ENCODE measurements around the gene RUSF1. TPM values are rescaled to one million over a fixed set of nuclear protein-coding genes. Genes with fewer than 3 reads are reported as not detected.
A peak's percentile ranks its signal among the peaks of the same experiment; 100 is the strongest.

Gene RUSF1
- total and polyA plus RNA-seq, 9 of the 15 experiments (the other 6 are each of a cell fraction or from before 2014, with no cell fraction given): 0.80 to 52.8 (median 27.6) TPM

DNA sequence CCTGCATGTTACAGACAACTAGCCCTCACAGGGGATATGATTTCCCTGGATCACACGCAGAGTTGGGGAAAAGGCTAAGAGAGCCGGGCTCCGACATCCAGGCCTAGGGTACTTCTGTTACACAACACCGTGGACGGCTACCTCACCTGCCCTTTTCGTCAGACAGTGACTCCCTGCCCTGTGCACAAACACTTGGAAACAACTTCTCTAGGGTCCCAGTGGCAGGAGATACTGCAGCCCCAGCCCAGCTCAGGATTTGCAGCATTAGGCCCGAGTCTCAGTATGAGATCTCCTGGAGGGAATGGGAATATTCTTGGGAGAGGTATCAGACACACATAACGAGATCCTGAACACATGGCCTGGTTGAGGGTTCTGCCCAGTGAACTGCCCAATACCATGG, 8.3 kb downstream of the RUSF1 start:
- H3K27ac ChIP-seq (ENCODE audit: extremely low read depth, low read depth, low read length): no peak overlapping the region
- 0 out of 4 replicates have a peak overlapping the region, but pooled peaks of 1 of the 2 experiments have one; percentile 23 for H3K9ac ChIP-seq (ENCODE audit: insufficient read depth in 1 of 2, low read depth in 2 of 2, low read length in 2 of 2)
- no peak for ATAC-seq
- no peak for DNase-seq (ENCODE audit: extremely low read depth in 1 of 4, low spot score in 3 of 4)
- FAIRE-seq: no peak
- TF ChIP-seq NFRKB (IDR thresholded peaks at IDR 0.05; ENCODE audit: low read depth): no peak
- TF ChIP-seq HDAC3 (IDR thresholded peaks at IDR 0.05; ENCODE audit: borderline replicate concordance, partially characterized antibody): no peak
- TF ChIP-seq ATF7 (IDR thresholded peaks at IDR 0.05): no peak
- TF ChIP-seq, protein P1, sequence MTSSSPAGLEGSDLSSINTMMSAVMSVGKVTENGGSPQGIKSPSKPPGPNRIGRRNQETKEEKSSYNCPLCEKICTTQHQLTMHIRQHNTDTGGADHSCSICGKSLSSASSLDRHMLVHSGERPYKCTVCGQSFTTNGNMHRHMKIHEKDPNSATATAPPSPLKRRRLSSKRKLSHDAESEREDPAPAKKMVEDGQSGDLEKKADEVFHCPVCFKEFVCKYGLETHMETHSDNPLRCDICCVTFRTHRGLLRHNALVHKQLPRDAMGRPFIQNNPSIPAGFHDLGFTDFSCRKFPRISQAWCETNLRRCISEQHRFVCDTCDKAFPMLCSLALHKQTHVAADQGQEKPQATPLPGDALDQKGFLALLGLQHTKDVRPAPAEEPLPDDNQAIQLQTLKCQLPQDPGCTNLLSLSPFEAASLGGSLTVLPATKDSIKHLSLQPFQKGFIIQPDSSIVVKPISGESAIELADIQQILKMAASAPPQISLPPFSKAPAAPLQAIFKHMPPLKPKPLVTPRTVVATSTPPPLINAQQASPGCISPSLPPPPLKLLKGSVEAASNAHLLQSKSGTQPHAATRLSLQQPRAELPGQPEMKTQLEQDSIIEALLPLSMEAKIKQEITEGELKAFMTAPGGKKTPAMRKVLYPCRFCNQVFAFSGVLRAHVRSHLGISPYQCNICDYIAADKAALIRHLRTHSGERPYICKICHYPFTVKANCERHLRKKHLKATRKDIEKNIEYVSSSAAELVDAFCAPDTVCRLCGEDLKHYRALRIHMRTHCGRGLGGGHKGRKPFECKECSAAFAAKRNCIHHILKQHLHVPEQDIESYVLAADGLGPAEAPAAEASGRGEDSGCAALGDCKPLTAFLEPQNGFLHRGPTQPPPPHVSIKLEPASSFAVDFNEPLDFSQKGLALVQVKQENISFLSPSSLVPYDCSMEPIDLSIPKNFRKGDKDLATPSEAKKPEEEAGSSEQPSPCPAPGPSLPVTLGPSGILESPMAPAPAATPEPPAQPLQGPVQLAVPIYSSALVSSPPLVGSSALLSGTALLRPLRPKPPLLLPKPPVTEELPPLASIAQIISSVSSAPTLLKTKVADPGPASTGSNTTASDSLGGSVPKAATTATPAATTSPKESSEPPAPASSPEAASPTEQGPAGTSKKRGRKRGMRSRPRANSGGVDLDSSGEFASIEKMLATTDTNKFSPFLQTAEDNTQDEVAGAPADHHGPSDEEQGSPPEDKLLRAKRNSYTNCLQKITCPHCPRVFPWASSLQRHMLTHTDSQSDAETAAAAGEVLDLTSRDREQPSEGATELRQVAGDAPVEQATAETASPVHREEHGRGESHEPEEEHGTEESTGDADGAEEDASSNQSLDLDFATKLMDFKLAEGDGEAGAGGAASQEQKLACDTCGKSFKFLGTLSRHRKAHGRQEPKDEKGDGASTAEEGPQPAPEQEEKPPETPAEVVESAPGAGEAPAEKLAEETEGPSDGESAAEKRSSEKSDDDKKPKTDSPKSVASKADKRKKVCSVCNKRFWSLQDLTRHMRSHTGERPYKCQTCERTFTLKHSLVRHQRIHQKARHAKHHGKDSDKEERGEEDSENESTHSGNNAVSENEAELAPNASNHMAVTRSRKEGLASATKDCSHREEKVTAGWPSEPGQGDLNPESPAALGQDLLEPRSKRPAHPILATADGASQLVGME (CRISPR knock-in tag; IDR thresholded peaks at IDR 0.05): no peak
- no peak for TF ChIP-seq THAP12 (CRISPR knock-in tag; IDR thresholded peaks at IDR 0.05)
- TF ChIP-seq NR2F6 (CRISPR knock-in tag; IDR thresholded peaks at IDR 0.05): no peak
- no peak for TF ChIP-seq CXXC5 (CRISPR knock-in tag; IDR thresholded peaks at IDR 0.05)
- TF ChIP-seq ARID3B (CRISPR knock-in tag; IDR thresholded peaks at IDR 0.05; ENCODE audit: borderline replicate concordance): no peak
- no peak for TF ChIP-seq HDAC8 (tag; IDR thresholded peaks at IDR 0.05)
- no peak for TF ChIP-seq JUND (IDR thresholded peaks at IDR 0.05; ENCODE audit: borderline replicate concordance, low read depth, low read length)
- no peak for TF ChIP-seq JUND (tag; IDR thresholded peaks at IDR 0.05; ENCODE audit: borderline replicate concordance, low read depth, low read length)
- no peak for TF ChIP-seq ZNF778 (CRISPR knock-in tag; IDR thresholded peaks at IDR 0.05)
- no peak for TF ChIP-seq ZNF830 (CRISPR knock-in tag; IDR thresholded peaks at IDR 0.05)
- H3K79me2 ChIP-seq (ENCODE audit: control insufficient read depth, insufficient read depth, low read length): no peaks in the 10 kb centered on the region
- H3K4me3 ChIP-seq: no peak overlapping the region
- in situ Hi-C loops (cut with MboI) (no loop called here), intact Hi-C loops (cut with micrococcal nuclease) (no loop called here)
- WGBS (ENCODE audit: insufficient coverage, low coverage, missing lambda C conversion rate): 86% methylated on average over 6 of the region's 8 CpGs
- H3K9me1 ChIP-seq (ENCODE audit: control insufficient read depth, insufficient read depth, low read length): peaks cover 1% of the 10 kb centered on the region
- H3K36me3 ChIP-seq (ENCODE audit: control insufficient read depth, insufficient read depth, low read length): peaks cover 53% of the 10 kb centered on the region; the same call in 2 of the 3 replicates
- H4K20me1 ChIP-seq (replicated peaks; ENCODE audit: control insufficient read depth, insufficient read depth, low read length): no peaks in the 10 kb centered on the region
- ChIA-PET CTCF (ENCODE audit: low intra/inter-chr PET ratio) (no interaction called here), POLR2A (interaction anchor here (1.2 to 2.4 kb wide), 4 partner anchors 8 to 42 kb away, joined by 3 to 9 read pairs (median 8); partner anchors contain the start of gene RUSF1)
- H3K27me3 ChIP-seq (ENCODE audit: control insufficient read depth in 2 of 2, insufficient read depth in 2 of 2, low read length in 2 of 2): no peaks in the 10 kb centered on the region
- H3K9me3 ChIP-seq (replicated peaks; ENCODE audit: control insufficient read depth, insufficient read depth, low read depth, low read length): no peaks in the 10 kb centered on the region
- no peaks in the 10 kb centered on the region for H3K4me1 ChIP-seq (replicated peaks in 1 of 2; ENCODE audit: control insufficient read depth in 2 of 2, insufficient read depth in 2 of 2, low read length in 2 of 2)
- H3K4me2 ChIP-seq (ENCODE audit: insufficient read depth, low read length): no peak overlapping the region
- H2AFZ ChIP-seq (ENCODE audit: low read depth, low read length): no peak overlapping the region
- BruUV-seq (replicated peaks): no TSS peak

All from K562 (cell line).